Measurements from ENCODE around the gene NPC1.

The NPC1 gene

GRCh38 chr18:23503963-23504344, 82.4 kb downstream of the NPC1 start:
- peak overlapping the region; percentile 67 for H3K4me3 ChIP-seq (ENCODE audit: low read depth, low read length)
- TF ChIP-seq POLR2A (IDR thresholded peaks at IDR 0.05; ENCODE audit: extremely low read depth, insufficient read length) (no peak), CTCF (IDR thresholded peaks at IDR 0.05; ENCODE audit: low read depth, low read length) (no peak), MYC (IDR thresholded peaks at IDR 0.05; ENCODE audit: low read depth, low read length) (no peak), MAX (IDR thresholded peaks at IDR 0.05; ENCODE audit: low read depth, low read length) (no peak)
- no peak for DNase-seq (ENCODE audit: low read depth)

GRCh38 chr18:23503038-23503962, 83.0 kb downstream of the NPC1 start, which contains the start of gene RMC1:
RMC1 (plus strand) TSS chr18:23503511; CDS start chr18:23503619, 108 bp downstream.
- TF ChIP-seq CTCF (IDR thresholded peaks at IDR 0.05; ENCODE audit: low read depth, low read length) (no peak), MYC (IDR thresholded peaks at IDR 0.05; ENCODE audit: low read depth, low read length) (no peak), POLR2A (IDR thresholded peaks at IDR 0.05; ENCODE audit: extremely low read depth, insufficient read length) (peak; percentile 89), MAX (IDR thresholded peaks at IDR 0.05; ENCODE audit: low read depth, low read length) (peak; percentile 90)
- peak; percentile 95 for DNase-seq (ENCODE audit: low read depth)
- peak within 1 kb of the TSS; percentile 71 for H3K4me3 ChIP-seq (ENCODE audit: low read depth, low read length)

GRCh38 chr18:23502516-23503037, 83.7 kb downstream of the NPC1 start:
- TF ChIP-seq POLR2A (IDR thresholded peaks at IDR 0.05; ENCODE audit: extremely low read depth, insufficient read length) (no peak), MAX (IDR thresholded peaks at IDR 0.05; ENCODE audit: low read depth, low read length) (no peak), CTCF (IDR thresholded peaks at IDR 0.05; ENCODE audit: low read depth, low read length) (no peak), MYC (IDR thresholded peaks at IDR 0.05; ENCODE audit: low read depth, low read length) (no peak)
- DNase-seq (ENCODE audit: low read depth) = no peak
- H3K4me3 ChIP-seq (ENCODE audit: low read depth, low read length) = peak overlapping the region; percentile 71

GRCh38 chr18:23501626-23502025, 84.7 kb downstream of the NPC1 start:
- no peak overlapping the region for H3K4me3 ChIP-seq (ENCODE audit: low read depth, low read length)
- TF ChIP-seq POLR2A (IDR thresholded peaks at IDR 0.05; ENCODE audit: extremely low read depth, insufficient read length) = no peak
- no peak for TF ChIP-seq CTCF (IDR thresholded peaks at IDR 0.05; ENCODE audit: low read depth, low read length)
- no peak for TF ChIP-seq MYC (IDR thresholded peaks at IDR 0.05; ENCODE audit: low read depth, low read length)
- no peak for TF ChIP-seq MAX (IDR thresholded peaks at IDR 0.05; ENCODE audit: low read depth, low read length)
- DNase-seq (ENCODE audit: low read depth) = no peak

- H3K4me3 ChIP-seq (ENCODE audit: low read depth, low read length) = no peak overlapping the region
- DNase-seq (ENCODE audit: low read depth) = no peak
- TF ChIP-seq POLR2A (IDR thresholded peaks at IDR 0.05; ENCODE audit: extremely low read depth, insufficient read length) = no peak
- no peak for TF ChIP-seq MYC (IDR thresholded peaks at IDR 0.05; ENCODE audit: low read depth, low read length)
- no peak for TF ChIP-seq MAX (IDR thresholded peaks at IDR 0.05; ENCODE audit: low read depth, low read length)
- no peak for TF ChIP-seq CTCF (IDR thresholded peaks at IDR 0.05; ENCODE audit: low read depth, low read length)
These were observed 87.0 kb downstream of the NPC1 start for GRCh38 chr18:23499291-23499781.
